GM19455 (cell line): ENCODE data around the gene KIF26B.

Source experiments
- ATAC-seq: cut with Tn5 transposase; IDR thresholded peaks from one replicate; pipeline ENCODE4 v1.9.1; 2021; ENCODE audit not compliant: unreplicated experiment

KIF26B gene

GRCh38 chr1:245582026-245582425 is 427.2 kb downstream of the KIF26B start:
- no peak for ATAC-seq

GRCh38 chr1:245583081-245583480 is 428.3 kb downstream of the KIF26B start:
- no peak for ATAC-seq

- no peak for ATAC-seq
Observed at GRCh38 chr1:245583575-245584330, 429.0 kb downstream of the KIF26B start.

- no peak for ATAC-seq
Observed at GRCh38 chr1:245585252-245585959, 430.6 kb downstream of the KIF26B start.

- no peak for ATAC-seq
Observed at GRCh38 chr1:245587435-245588115, 432.8 kb downstream of the KIF26B start.

GRCh38 chr1:245588116-245588639 is 433.4 kb downstream of the KIF26B start:
- no peak for ATAC-seq

GRCh38 chr1:245589316-245589715 is 434.5 kb downstream of the KIF26B start:
- ATAC-seq = no peak

- ATAC-seq = no peak
Observed at GRCh38 chr1:245589906-245590305, 435.1 kb downstream of the KIF26B start.

GRCh38 chr1:245590726-245591125 is 435.9 kb downstream of the KIF26B start:
- no peak for ATAC-seq

GRCh38 chr1:245591346-245592188 is 436.8 kb downstream of the KIF26B start:
- no peak for ATAC-seq

- ATAC-seq = no peak
Observed at GRCh38 chr1:245592189-245592460, 437.3 kb downstream of the KIF26B start.

GRCh38 chr1:245598524-245599305 is 443.9 kb downstream of the KIF26B start:
- no peak for ATAC-seq

GRCh38 chr1:245599371-245600174 is 444.8 kb downstream of the KIF26B start:
- no peak for ATAC-seq

- ATAC-seq = no peak
Observed at GRCh38 chr1:245600658-245601057, 445.9 kb downstream of the KIF26B start.

GRCh38 chr1:245603311-245603865 is 448.6 kb downstream of the KIF26B start:
- no peak for ATAC-seq

- no peak for ATAC-seq
Observed at GRCh38 chr1:245604979-245605378, 450.2 kb downstream of the KIF26B start.

- no peak for ATAC-seq
Observed at GRCh38 chr1:245605480-245606156, 450.8 kb downstream of the KIF26B start.

- ATAC-seq = no peak
Observed at GRCh38 chr1:245606157-245606725, 451.5 kb downstream of the KIF26B start.
